ENCODE results near the gene MS4A10.

GRCh38 chr11:60781286-60781980, 3.7 kb upstream of the MS4A10 start:
- TF ChIP-seq FOSB (CRISPR knock-in tag; IDR thresholded peaks at IDR 0.05) (no peak), FOSL2 (IDR thresholded peaks at IDR 0.05) (no peak), FOSL2 (CRISPR knock-in tag; IDR thresholded peaks at IDR 0.05) (no peak), CTCF (IDR thresholded peaks at IDR 0.05) (no peak), TP53 (CRISPR knock-in tag; IDR thresholded peaks at IDR 0.05) (no peak), MAZ (IDR thresholded peaks at IDR 0.05; ENCODE audit: borderline replicate concordance, low read depth, low read length) (no peak), POLR2A (IDR thresholded peaks at IDR 0.05; ENCODE audit: low read length) (no peak), RFX5 (IDR thresholded peaks at IDR 0.05) (no peak), MAX (IDR thresholded peaks at IDR 0.05) (no peak), MYC (IDR thresholded peaks at IDR 0.05; ENCODE audit: borderline replicate concordance, low read length) (no peak)

All from A549 (cell line).